ENCODE results near the gene CNBD2.
A peak's percentile ranks its signal among the peaks of the same experiment; 100 is the strongest.
"Not testable (repeated sequence)": the region's sequence is repeated elsewhere in the genome, so short reads cannot be mapped to it uniquely, and the experiment has no call there.

CNBD2 gene

GRCh38 chr20:35967979-35968640, at the start of gene CNBD2:
TSS of gene CNBD2 (plus strand) at chr20:35968590. CDS start at chr20:35968763, 173 bp downstream.
- no peak for DNase-seq (ENCODE audit: low spot score)

- DNase-seq (ENCODE audit: low spot score): no peak
These were observed 47.9 kb upstream of the CNBD2 start for GRCh38 chr20:35920523-35920922.

- DNase-seq (ENCODE audit: low spot score): no peak
These were observed 39.1 kb upstream of the CNBD2 start for GRCh38 chr20:35929301-35929700.

GRCh38 chr20:35934050-35934449, 34.3 kb upstream of the CNBD2 start:
- DNase-seq (ENCODE audit: low spot score): no peak

GRCh38 chr20:35939264-35939663, 29.1 kb upstream of the CNBD2 start:
- DNase-seq (ENCODE audit: low spot score): no peak

GRCh38 chr20:35941620-35942019, 26.8 kb upstream of the CNBD2 start:
- DNase-seq (ENCODE audit: low spot score): no peak

GRCh38 chr20:35942243-35942642, 26.1 kb upstream of the CNBD2 start:
- no peak for DNase-seq (ENCODE audit: low spot score)

- peak; percentile 11 for DNase-seq (ENCODE audit: low spot score)
These were observed 20.9 kb upstream of the CNBD2 start for GRCh38 chr20:35947489-35947888.

- DNase-seq (ENCODE audit: low spot score): no peak
These were observed 20.5 kb upstream of the CNBD2 start for GRCh38 chr20:35947907-35948306.

GRCh38 chr20:35950093-35950492, 18.3 kb upstream of the CNBD2 start:
- no peak for DNase-seq (ENCODE audit: low spot score)

GRCh38 chr20:35952080-35952479, 16.3 kb upstream of the CNBD2 start:
- not testable (repeated sequence) for DNase-seq (ENCODE audit: low spot score)

GRCh38 chr20:35952480-35953386, 15.7 kb upstream of the CNBD2 start:
- no peak for DNase-seq (ENCODE audit: low spot score)

GRCh38 chr20:35953387-35954199, 14.8 kb upstream of the CNBD2 start:
- peak; percentile 55 for DNase-seq (ENCODE audit: low spot score)

GRCh38 chr20:35954200-35954906, 14.0 kb upstream of the CNBD2 start, which contains the start of gene SCAND1:
TSS of gene SCAND1 (minus strand) at chr20:35954502. CDS start at chr20:35954284, 218 bp downstream.
- DNase-seq (ENCODE audit: low spot score): peak; percentile 97

- peak; percentile 34 for DNase-seq (ENCODE audit: low spot score)
These were observed 13.5 kb upstream of the CNBD2 start for GRCh38 chr20:35954907-35955251.

- no peak for DNase-seq (ENCODE audit: low spot score)
These were observed 11.8 kb upstream of the CNBD2 start for GRCh38 chr20:35956616-35957015.

GRCh38 chr20:35959291-35959690, 9.1 kb upstream of the CNBD2 start:
- not testable (repeated sequence) for DNase-seq (ENCODE audit: low spot score)

- DNase-seq (ENCODE audit: low spot score): no peak
These were observed 4.5 kb upstream of the CNBD2 start for GRCh38 chr20:35963878-35964277.

GRCh38 chr20:35968930-35969329, 540 bp downstream of the CNBD2 start:
- no peak for DNase-seq (ENCODE audit: low spot score)

GRCh38 chr20:35971981-35972380, 3.6 kb downstream of the CNBD2 start:
- DNase-seq (ENCODE audit: low spot score): no peak

GRCh38 chr20:35972462-35972861, 4.1 kb downstream of the CNBD2 start:
- no peak for DNase-seq (ENCODE audit: low spot score)

GRCh38 chr20:35974256-35974655, 5.9 kb downstream of the CNBD2 start:
- no peak for DNase-seq (ENCODE audit: low spot score)

Measured in CD4-positive, alpha-beta T cell treated with Interleukin-2 at 100 ng/mL for 4 hours (primary cell).